B cell (primary cell): ENCODE results near the gene GNB1. TPM values are rescaled to one million over a fixed set of nuclear protein-coding genes. Genes with fewer than 3 reads are reported as not detected.

ENCODE experiments used
- ATAC-seq: fragments of 200-7000 bp; cut with Tn5 transposase; one replicate; pipeline ENCODE4 v1.10.0; 2021; ENCODE audit warnings: low read depth, mild to moderate bottlenecking, moderate number of reproducible peaks, moderate library complexity
- CTCF ChIA-PET: fragments of 350-600 bp; sonication (Branson Sonifier 250); formaldehyde crosslinking; loops from one replicate; lab custom pipeline; 2021; ENCODE audit warnings: antibody characterized with exemption, inconsistent platforms; lab: Charles Lee
- POLR2A ChIA-PET: fragments of 350-600 bp; sonication (Branson Sonifier 250); formaldehyde crosslinking; loops from one replicate; lab custom pipeline; 2021; ENCODE audit warnings: antibody characterized with exemption; lab: Charles Lee
- DNase-seq: peaks from one replicate; pipeline ENCODE4 v3.0.0; 2013
- H2AFZ ChIP-seq: 2 replicates; pipeline ENCODE4 v1.6.1; 2012; ENCODE audit warnings: mild to moderate bottlenecking, low read depth, low read length; ENCODE audit not compliant: insufficient read depth, poor library complexity, severe bottlenecking
- H3K27ac ChIP-seq, 2 donors: 1 replicate in 1 of 2; 2 replicates in 1 of 2; pipeline ENCODE4 v1.5.1; 2012 to 2013; ENCODE audit warnings: low read length in 2 of 2, mild to moderate bottlenecking in 2 of 2, moderate library complexity in 1 of 2
- H3K27me3 ChIP-seq, 4 experiments: fragments of 200-600 bp in 1 of 4; sonication (generic) in 1 of 4; replicated peaks in 1 of 4; 1 replicate in 2 of 4; 2 replicates in 2 of 4; pipeline versions ENCODE4 v1.6.1 to v1.7.0; 2013 to 2016; ENCODE audit warnings: low read length in 3 of 4, mild to moderate bottlenecking in 2 of 4, mixed read lengths in 1 of 4, moderate library complexity in 1 of 4; ENCODE audit not compliant: insufficient read depth in 4 of 4, control insufficient read depth in 3 of 4; ENCODE audit errors: control extremely low read depth in 1 of 4
- H3K36me3 ChIP-seq, 2 experiments: replicated peaks in 1 of 2; 1 replicate in 1 of 2; 2 replicates in 1 of 2; pipeline versions ENCODE4 v1.6.1 to v1.7.1; 2013; ENCODE audit warnings: low read length in 1 of 2; ENCODE audit not compliant: insufficient read depth in 2 of 2, control insufficient read depth in 1 of 2; ENCODE audit errors: control extremely low read depth in 1 of 2, extremely low read depth in 1 of 2
- H3K4me1 ChIP-seq, 2 donors: fragments of 200-600 bp in 1 of 2; sonication (generic) in 1 of 2; 1 replicate in 1 of 2; 2 replicates in 1 of 2; pipeline versions ENCODE4 v1.5.1 to v1.6.1; 2013 to 2017; ENCODE audit warnings: low read length in 2 of 2; ENCODE audit not compliant: control insufficient read depth in 2 of 2, insufficient read depth in 2 of 2
- H3K4me2 ChIP-seq: replicated peaks from 2 replicates; pipeline ENCODE3; 2012; ENCODE audit warnings: mild to moderate bottlenecking, low read depth, low read length; ENCODE audit not compliant: poor library complexity, severe bottlenecking
- H3K4me3 ChIP-seq, 5 experiments: fragments of 200-600 bp in 1 of 5; sonication (generic) in 1 of 5; 1 replicate in 3 of 5; 2 replicates in 2 of 5; pipeline versions ENCODE4 v1.5.1 to v1.7.0; 2011 to 2016; ENCODE audit warnings: low read length in 4 of 5, mild to moderate bottlenecking in 4 of 5, low read depth in 2 of 5, control low read depth in 1 of 5, moderate library complexity in 1 of 5; ENCODE audit not compliant: insufficient read depth in 1 of 5; ENCODE audit errors: control extremely low read depth in 1 of 5, extremely low read depth in 1 of 5
- H3K79me2 ChIP-seq: fragments of 200-600 bp; sonication (generic); one replicate; pipeline ENCODE4 v1.6.0; 2016; ENCODE audit warnings: low read length; ENCODE audit not compliant: control insufficient read depth, insufficient read depth
- H3K9ac ChIP-seq: fragments of 200-600 bp; sonication (generic); 2 replicates; pipeline ENCODE4 v1.6.1; 2017; ENCODE audit warnings: mild to moderate bottlenecking, low read length, moderate library complexity
- H3K9me3 ChIP-seq, 3 donors: one replicate each; pipeline versions ENCODE4 v1.6.1 to v1.7.1; 2013; ENCODE audit warnings: low read length in 2 of 3; ENCODE audit not compliant: control insufficient read depth in 2 of 3, insufficient read depth in 1 of 3; ENCODE audit errors: control extremely low read depth in 1 of 3
- H4K20me1 ChIP-seq: 2 replicates; pipeline ENCODE4 v1.6.0; 2012; ENCODE audit warnings: mild to moderate bottlenecking, low read length; ENCODE audit not compliant: insufficient read depth, control insufficient read depth, poor library complexity, severe bottlenecking
- H3K27ac Mint-ChIP-seq: one replicate; pipeline ENCODE4 v1.8.0; 2021; ENCODE audit warnings: mixed read lengths
- H3K27me3 Mint-ChIP-seq: one replicate; pipeline ENCODE4 v1.8.0; 2021; ENCODE audit warnings: mixed read lengths
- H3K4me1 Mint-ChIP-seq: one replicate; pipeline ENCODE4 v1.8.0; 2021; ENCODE audit warnings: mixed read lengths
- H3K4me3 Mint-ChIP-seq: one replicate; pipeline ENCODE4 v1.8.0; 2021; ENCODE audit warnings: mixed read lengths
- H3K9me3 Mint-ChIP-seq: one replicate; pipeline ENCODE4 v1.8.0; 2022; ENCODE audit warnings: mixed read lengths; ENCODE audit not compliant: insufficient read depth
- EZH2 ChIP-seq: IDR thresholded peaks from 2 replicates; pipeline ENCODE4 v1.6.1; 2012; ENCODE audit warnings: borderline replicate concordance, low read depth, mild to moderate bottlenecking, moderate library complexity, low read length; ENCODE audit not compliant: insufficient read depth, poor library complexity, severe bottlenecking
- WGBS: methylation state at CpG from one replicate; pipeline ENCODE4 v1.1.5; 2013; ENCODE audit warnings: missing lambda C conversion rate; ENCODE audit not compliant: insufficient coverage; 5-methylcytosine and 5-hydroxymethylcytosine counted together
- intact Hi-C: fragments of 100-400 bp; cut with micrococcal nuclease; formaldehyde crosslinking; loops from one replicate; pipeline ENCODE4 v1.10.0; 2022
- polyA plus RNA-seq: library from polyadenylated mRNA; depleted of rRNA; stranded (reverse); fragments of >200 nt; gene quantifications from 2 replicates; pipeline ENCODE4 v1.2.3, GENCODE V29; 2012
- total RNA-seq, 2 donors: library from RNA; stranded (reverse); fragments of 120-200 nt in 1 of 2; gene quantifications; 1 replicate in 1 of 2; 2 replicates in 1 of 2; pipeline versions ENCODE4 v1.2.3 to v1.2.4, GENCODE V29; 2013 to 2022
- TF ChIP-seq, protein P1 (sequence below): fragments of 200-600 bp; IDR thresholded peaks from one replicate; pipeline ENCODE4 v1.8.0; 2022; ENCODE audit warnings: antibody characterized with exemption, mild to moderate bottlenecking

GNB1 gene
- total and polyA plus RNA-seq, 2 donors (not counting 1 experiment from before 2014, with no cell fraction given) = 249 to 269 TPM

DNA sequence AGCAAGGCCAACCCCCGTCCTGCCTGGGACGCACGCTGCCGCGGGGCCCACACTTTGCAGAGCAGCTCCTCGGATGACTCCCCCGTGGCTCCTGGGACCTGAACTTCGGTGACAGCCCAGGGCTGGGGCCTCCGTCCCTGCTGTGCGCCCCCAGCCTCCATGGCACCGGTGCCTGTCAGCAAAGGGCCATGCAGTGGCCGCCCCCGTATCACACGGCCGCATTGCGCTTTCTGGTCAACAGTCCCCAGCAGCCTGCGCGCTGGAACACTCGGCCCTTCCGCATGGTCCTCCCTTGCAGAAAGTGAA lies 130.6 kb downstream of the GNB1 start:
- H4K20me1 ChIP-seq = peaks cover 83% of the 10 kb centered on the region
- no peaks in the 10 kb centered on the region for H3K4me1 Mint-ChIP-seq
- no peak for TF ChIP-seq EZH2
- TF ChIP-seq, protein P1, sequence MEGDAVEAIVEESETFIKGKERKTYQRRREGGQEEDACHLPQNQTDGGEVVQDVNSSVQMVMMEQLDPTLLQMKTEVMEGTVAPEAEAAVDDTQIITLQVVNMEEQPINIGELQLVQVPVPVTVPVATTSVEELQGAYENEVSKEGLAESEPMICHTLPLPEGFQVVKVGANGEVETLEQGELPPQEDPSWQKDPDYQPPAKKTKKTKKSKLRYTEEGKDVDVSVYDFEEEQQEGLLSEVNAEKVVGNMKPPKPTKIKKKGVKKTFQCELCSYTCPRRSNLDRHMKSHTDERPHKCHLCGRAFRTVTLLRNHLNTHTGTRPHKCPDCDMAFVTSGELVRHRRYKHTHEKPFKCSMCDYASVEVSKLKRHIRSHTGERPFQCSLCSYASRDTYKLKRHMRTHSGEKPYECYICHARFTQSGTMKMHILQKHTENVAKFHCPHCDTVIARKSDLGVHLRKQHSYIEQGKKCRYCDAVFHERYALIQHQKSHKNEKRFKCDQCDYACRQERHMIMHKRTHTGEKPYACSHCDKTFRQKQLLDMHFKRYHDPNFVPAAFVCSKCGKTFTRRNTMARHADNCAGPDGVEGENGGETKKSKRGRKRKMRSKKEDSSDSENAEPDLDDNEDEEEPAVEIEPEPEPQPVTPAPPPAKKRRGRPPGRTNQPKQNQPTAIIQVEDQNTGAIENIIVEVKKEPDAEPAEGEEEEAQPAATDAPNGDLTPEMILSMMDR = no peak
- no peak overlapping the region for H3K27ac Mint-ChIP-seq
- DNase-seq = no peak
- intact Hi-C loops = no loop called here
- ChIA-PET CTCF (no interaction called here), POLR2A (no interaction called here)
- H3K4me2 ChIP-seq = no peak overlapping the region
- H3K9me3 Mint-ChIP-seq = no peaks in the 10 kb centered on the region
- no peak overlapping the region for H2AFZ ChIP-seq
- peaks cover 98% of the 10 kb centered on the region for H3K79me2 ChIP-seq
- H3K4me3 Mint-ChIP-seq = no peak overlapping the region
- H3K27ac ChIP-seq = no peak overlapping the region
- no peak for ATAC-seq
- H3K4me1 ChIP-seq = no peaks in the 10 kb centered on the region
- no peaks in the 10 kb centered on the region for H3K27me3 Mint-ChIP-seq
- H3K36me3 ChIP-seq = peaks cover 0 to 92% of the 10 kb centered on the region in 2 experiments
- no peaks in the 10 kb centered on the region for H3K9me3 ChIP-seq
- H3K9ac ChIP-seq = no peak overlapping the region
- 98% methylated on average over 17 of the region's 20 CpGs for WGBS
- no peak overlapping the region for H3K4me3 ChIP-seq
- H3K27me3 ChIP-seq = no peaks in the 10 kb centered on the region

- WGBS = 94% methylated on average over 36 of the region's 37 CpGs
- H3K4me2 ChIP-seq = no peak overlapping the region
- H3K36me3 ChIP-seq = peaks cover 0 to 91% of the 10 kb centered on the region in 2 experiments
These were observed 131.2 kb downstream of the GNB1 start for GRCh38 chr1:1759456-1760344.

More at GRCh38 chr1:1759456-1760344, 131.2 kb downstream of the GNB1 start:
- CTCF ChIA-PET = interaction anchor here (0.8 kb wide), 1 partner anchor 20 kb away, joined by 3 read pairs; no protein-coding TSS in a partner anchor
- intact Hi-C loops = no loop called here
- no peak overlapping the region for H3K4me3 Mint-ChIP-seq
- Histone ChIP-seq H2AFZ (no peak overlapping the region), H4K20me1 (peaks cover 79% of the 10 kb centered on the region), H3K9me3 (no peaks in the 10 kb centered on the region), H3K9ac (no peak overlapping the region), H3K27me3 (no peaks in the 10 kb centered on the region), H3K4me1 (no peaks in the 10 kb centered on the region), H3K4me3 (no peak overlapping the region), H3K79me2 (peaks cover 96% of the 10 kb centered on the region), H3K27ac (no peak overlapping the region)
- no peaks in the 10 kb centered on the region for H3K27me3 Mint-ChIP-seq
- POLR2A ChIA-PET = no interaction called here
- DNase-seq (no peak), ATAC-seq (no peak)
- no peaks in the 10 kb centered on the region for H3K4me1 Mint-ChIP-seq
- no peaks in the 10 kb centered on the region for H3K9me3 Mint-ChIP-seq
- TF ChIP-seq, protein P1 = no peak
- no peak for TF ChIP-seq EZH2
- H3K27ac Mint-ChIP-seq = no peak overlapping the region
